Calu3 (cell line): Measurements from ENCODE around the gene MRTFA. TPM values are rescaled to one million over a fixed set of nuclear protein-coding genes. Genes with fewer than 3 reads are reported as not detected.

ENCODE experiments used
- BruUV-seq: library from RNA; stranded (reverse); fragments of 400-500 nt; replicated peaks from 2 replicates; lab custom pipeline; 2021; lab: Mats Ljungman, UMichigan
- CTCF ChIA-PET: fragments of 300-600 bp; sonication (Branson Sonifier 250); formaldehyde crosslinking; loops from one replicate; lab custom pipeline; 2022; ENCODE audit warnings: antibody characterized with exemption; lab: Charles Lee
- DNase-seq: peaks from one replicate; pipeline ENCODE4 v3.0.0; 2022
- H3K27ac Mint-ChIP-seq: one replicate; pipeline ENCODE4 v1.8.0; 2022; ENCODE audit warnings: mixed read lengths; ENCODE audit not compliant: unreplicated experiment
- H3K27me3 Mint-ChIP-seq: one replicate; pipeline ENCODE4 v1.8.0; 2022; ENCODE audit warnings: mixed read lengths; ENCODE audit not compliant: unreplicated experiment
- H3K36me3 Mint-ChIP-seq: one replicate; pipeline ENCODE4 v1.8.0; 2022; ENCODE audit warnings: mild to moderate bottlenecking, moderate library complexity, mixed read lengths; ENCODE audit not compliant: insufficient read depth, unreplicated experiment
- H3K4me1 Mint-ChIP-seq: one replicate; pipeline ENCODE4 v1.8.0; 2022; ENCODE audit warnings: mild to moderate bottlenecking, low read depth, mixed read lengths; ENCODE audit not compliant: unreplicated experiment
- H3K4me3 Mint-ChIP-seq: one replicate; pipeline ENCODE4 v1.8.0; 2022; ENCODE audit warnings: mild to moderate bottlenecking, low read depth, moderate library complexity, mixed read lengths; ENCODE audit not compliant: unreplicated experiment
- H3K9me3 Mint-ChIP-seq: one replicate; pipeline ENCODE4 v1.8.0; 2022; ENCODE audit warnings: low read depth, mixed read lengths; ENCODE audit not compliant: unreplicated experiment
- intact Hi-C: fragments of 100-400 bp; cut with micrococcal nuclease; formaldehyde crosslinking; loops from one replicate; pipeline ENCODE4 v1.10.0; 2022; ENCODE audit not compliant: unreplicated experiment
- total RNA-seq: library from RNA; stranded (reverse); gene quantifications from 2 replicates; pipeline ENCODE4 v1.2.3, GENCODE V29; 2022
- TF ChIP-seq, protein P1 (sequence below): fragments of 200-600 bp; IDR thresholded peaks from one replicate; pipeline ENCODE4 v1.8.0; 2022; ENCODE audit warnings: antibody characterized with exemption; ENCODE audit not compliant: unreplicated experiment

The MRTFA gene
- total RNA-seq, 1 experiment from 2014 or later = 54.1 TPM

DNA sequence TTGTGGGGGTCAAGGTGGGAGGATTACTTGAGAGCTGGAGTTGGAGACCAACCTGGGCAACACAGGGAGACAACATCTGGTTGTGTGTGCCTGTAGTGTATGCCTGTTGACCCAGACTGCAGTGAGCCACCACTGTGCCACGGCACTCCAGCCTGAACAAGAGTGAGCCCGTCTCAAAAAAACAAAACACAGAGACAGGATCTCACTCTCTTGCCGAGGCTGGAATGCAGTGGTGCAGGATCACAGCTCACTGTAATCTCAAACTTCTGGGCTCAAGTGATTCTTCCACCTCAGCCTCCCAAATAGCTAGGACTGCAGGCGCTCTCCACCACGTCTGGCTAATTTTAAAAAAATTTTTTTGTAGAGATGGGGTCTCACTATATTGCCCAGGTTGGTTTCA is 153.6 kb downstream of the MRTFA start:
- intact Hi-C loops = no loop called here
- Mint-ChIP-seq H3K4me3 (no peak overlapping the region), H3K9me3 (no peaks in the 10 kb centered on the region), H3K36me3 (peaks cover 9% of the 10 kb centered on the region), H3K27ac (no peak overlapping the region), H3K27me3 (no peaks in the 10 kb centered on the region), H3K4me1 (peaks cover 29% of the 10 kb centered on the region)
- DNase-seq = no peak
- TF ChIP-seq, protein P1, sequence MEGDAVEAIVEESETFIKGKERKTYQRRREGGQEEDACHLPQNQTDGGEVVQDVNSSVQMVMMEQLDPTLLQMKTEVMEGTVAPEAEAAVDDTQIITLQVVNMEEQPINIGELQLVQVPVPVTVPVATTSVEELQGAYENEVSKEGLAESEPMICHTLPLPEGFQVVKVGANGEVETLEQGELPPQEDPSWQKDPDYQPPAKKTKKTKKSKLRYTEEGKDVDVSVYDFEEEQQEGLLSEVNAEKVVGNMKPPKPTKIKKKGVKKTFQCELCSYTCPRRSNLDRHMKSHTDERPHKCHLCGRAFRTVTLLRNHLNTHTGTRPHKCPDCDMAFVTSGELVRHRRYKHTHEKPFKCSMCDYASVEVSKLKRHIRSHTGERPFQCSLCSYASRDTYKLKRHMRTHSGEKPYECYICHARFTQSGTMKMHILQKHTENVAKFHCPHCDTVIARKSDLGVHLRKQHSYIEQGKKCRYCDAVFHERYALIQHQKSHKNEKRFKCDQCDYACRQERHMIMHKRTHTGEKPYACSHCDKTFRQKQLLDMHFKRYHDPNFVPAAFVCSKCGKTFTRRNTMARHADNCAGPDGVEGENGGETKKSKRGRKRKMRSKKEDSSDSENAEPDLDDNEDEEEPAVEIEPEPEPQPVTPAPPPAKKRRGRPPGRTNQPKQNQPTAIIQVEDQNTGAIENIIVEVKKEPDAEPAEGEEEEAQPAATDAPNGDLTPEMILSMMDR = no peak
- no TSS peak for BruUV-seq
- CTCF ChIA-PET = interaction anchor here (0.5 kb wide), 1 partner anchor 207 kb away, joined by 10 read pairs; no protein-coding TSS in a partner anchor

DNA sequence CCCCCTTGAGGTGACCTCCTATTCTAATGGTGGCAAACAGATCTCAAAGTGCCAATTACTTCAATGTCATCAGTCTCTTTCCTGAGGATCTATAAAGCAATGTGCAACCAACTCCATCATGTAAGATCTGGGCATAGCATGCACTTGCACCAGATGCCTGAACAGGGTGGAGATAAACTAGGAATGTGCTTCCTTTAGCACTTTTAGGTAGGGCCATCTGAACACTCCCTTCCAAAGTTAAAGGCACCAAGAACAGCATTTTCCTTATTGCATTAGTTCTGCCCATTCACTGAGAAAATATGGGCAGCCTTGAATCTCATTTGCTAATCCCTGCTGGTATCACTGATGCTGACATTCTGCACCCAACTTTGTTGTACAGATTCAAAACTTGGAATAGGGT is 154.1 kb downstream of the MRTFA start:
- CTCF ChIA-PET = interaction anchor here (0.7 kb wide), 1 partner anchor 27 kb away, joined by 3 read pairs; no protein-coding TSS in a partner anchor
- Mint-ChIP-seq H3K27me3 (no peaks in the 10 kb centered on the region), H3K4me1 (peaks cover 29% of the 10 kb centered on the region), H3K36me3 (peaks cover 5% of the 10 kb centered on the region), H3K9me3 (no peaks in the 10 kb centered on the region), H3K27ac (no peak overlapping the region), H3K4me3 (no peak overlapping the region)
- intact Hi-C loops = no loop called here
- no TSS peak for BruUV-seq
- TF ChIP-seq, protein P1 = no peak
- no peak for DNase-seq

DNA sequence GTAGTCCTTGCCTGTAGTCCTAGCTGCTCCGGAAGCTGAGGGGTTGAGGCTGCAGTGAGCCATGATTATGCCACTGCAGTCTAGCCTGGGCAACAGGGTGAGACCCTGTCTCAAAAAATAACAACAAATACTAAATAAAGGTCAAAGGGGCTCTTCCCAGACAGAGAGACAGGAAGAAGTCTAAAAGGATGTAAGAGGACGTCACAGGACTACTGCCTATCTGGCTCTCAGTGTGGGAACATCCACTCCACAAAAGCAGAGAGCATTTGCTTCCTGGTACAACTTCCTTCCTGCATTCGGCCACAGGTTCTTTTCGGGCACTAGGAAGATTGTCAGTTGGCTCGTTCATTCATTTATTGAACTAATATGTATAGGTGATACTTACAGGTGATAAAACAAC is 155.5 kb downstream of the MRTFA start:
- Mint-ChIP-seq H3K27me3 (no peaks in the 10 kb centered on the region), H3K36me3 (peaks cover 5% of the 10 kb centered on the region), H3K4me3 (no peak overlapping the region), H3K9me3 (no peaks in the 10 kb centered on the region), H3K27ac (no peak overlapping the region), H3K4me1 (peaks cover 30% of the 10 kb centered on the region)
- intact Hi-C loops = no loop called here
- CTCF ChIA-PET = no interaction called here
- TF ChIP-seq, protein P1 = no peak
- no TSS peak for BruUV-seq
- DNase-seq = no peak

DNA sequence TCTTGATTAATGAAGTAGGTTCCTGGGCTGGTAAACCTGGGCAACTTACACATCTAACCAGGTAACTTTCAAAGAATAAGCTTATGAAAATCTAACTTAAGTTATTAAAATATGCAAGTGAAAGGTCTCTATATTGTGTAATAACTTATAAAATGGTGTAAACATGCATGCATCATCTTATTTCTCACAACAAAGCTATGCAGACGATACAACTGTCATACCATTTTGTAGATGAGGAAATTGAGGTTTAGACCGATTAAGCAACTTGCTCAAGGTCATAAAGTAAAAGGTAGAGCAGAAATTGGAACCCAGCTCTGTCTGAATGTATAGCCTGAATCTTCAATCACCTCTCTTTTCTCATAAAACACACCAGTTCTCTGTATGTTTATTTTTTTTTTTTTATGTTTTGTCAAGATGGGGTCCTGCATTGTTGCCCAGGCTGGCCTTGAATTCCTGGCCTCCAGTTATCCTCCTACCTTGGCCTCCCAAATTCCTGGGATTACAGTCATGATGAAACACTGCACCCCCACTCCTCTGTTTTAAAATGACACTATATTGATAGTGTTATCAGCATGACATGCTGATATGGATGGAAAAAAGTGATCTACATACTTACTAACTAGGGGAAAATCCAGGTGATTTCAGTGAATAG is 156.5 kb downstream of the MRTFA start:
- intact Hi-C loops = no loop called here
- Mint-ChIP-seq H3K27ac (no peak overlapping the region), H3K36me3 (no peaks in the 10 kb centered on the region), H3K4me1 (peaks cover 30% of the 10 kb centered on the region), H3K9me3 (no peaks in the 10 kb centered on the region), H3K4me3 (no peak overlapping the region), H3K27me3 (no peaks in the 10 kb centered on the region)
- DNase-seq = no peak
- BruUV-seq = no TSS peak
- CTCF ChIA-PET = no interaction called here
- TF ChIP-seq, protein P1 = no peak
